GM18867 (cell line): ENCODE data around the gene MBNL2.
"Not testable (repeated sequence)": the region's sequence is repeated elsewhere in the genome, so short reads cannot be mapped to it uniquely, and the experiment has no call there.

Experiments used
- ATAC-seq: cut with Tn5 transposase; IDR thresholded peaks from one replicate; pipeline ENCODE4 v1.9.1; 2021; ENCODE audit warnings: mild to moderate bottlenecking, moderate library complexity; ENCODE audit not compliant: unreplicated experiment

MBNL2 gene

GRCh38 chr13:97207252-97207651 lies 14.9 kb upstream of the MBNL2 start:
- ATAC-seq = not testable (repeated sequence)

- no peak for ATAC-seq
Measured at GRCh38 chr13:97211300-97211699, 10.8 kb upstream of the MBNL2 start.

GRCh38 chr13:97212004-97212403 lies 10.1 kb upstream of the MBNL2 start:
- ATAC-seq = no peak

DNA sequence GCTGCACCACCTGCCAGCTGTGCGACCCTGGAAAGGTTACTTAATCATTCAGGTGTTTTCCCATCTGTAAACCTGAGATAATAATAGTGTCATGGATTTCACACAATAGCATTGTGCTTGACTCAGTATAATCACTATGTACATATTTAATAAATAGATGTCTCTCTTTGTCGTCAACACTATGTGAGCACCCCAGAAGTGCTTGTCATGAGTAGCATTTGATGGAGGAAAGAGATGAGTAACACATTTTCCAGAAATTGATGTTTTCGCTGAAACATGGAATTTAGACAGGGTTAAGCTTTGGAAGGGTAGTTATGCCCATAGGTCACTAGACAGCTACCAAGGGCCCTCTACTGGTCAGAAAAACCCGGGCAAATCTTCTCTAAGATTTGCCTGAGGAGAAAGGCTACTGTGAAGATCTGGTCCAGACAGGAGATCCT lies 9.5 kb upstream of the MBNL2 start:
- peak; percentile 63 for ATAC-seq

GRCh38 chr13:97214921-97215320 lies 7.2 kb upstream of the MBNL2 start:
- peak; percentile 5 for ATAC-seq

DNA sequence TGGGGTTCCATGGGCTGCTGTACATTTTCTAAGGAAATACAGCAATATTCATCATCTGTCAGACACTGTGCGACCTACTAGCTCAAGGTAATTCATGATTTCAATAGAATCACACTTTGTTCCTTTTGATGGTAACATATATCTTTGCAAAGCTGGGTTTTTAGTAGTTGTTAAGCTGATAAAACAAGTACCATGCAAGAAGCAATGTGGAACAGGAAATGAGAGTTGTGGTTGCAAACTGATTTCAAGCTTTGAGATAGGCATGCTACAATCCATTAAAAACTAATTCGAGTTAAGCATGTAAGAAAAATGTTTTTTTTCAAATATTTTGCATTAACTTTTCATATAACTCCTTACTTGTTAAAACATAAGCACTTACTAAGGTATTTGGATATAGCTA lies 6.8 kb upstream of the MBNL2 start:
- peak; percentile 68 for ATAC-seq

GRCh38 chr13:97219226-97219625 lies 2.9 kb upstream of the MBNL2 start:
- no peak for ATAC-seq

GRCh38 chr13:97220151-97220900 lies 1.8 kb upstream of the MBNL2 start:
- ATAC-seq = no peak

DNA sequence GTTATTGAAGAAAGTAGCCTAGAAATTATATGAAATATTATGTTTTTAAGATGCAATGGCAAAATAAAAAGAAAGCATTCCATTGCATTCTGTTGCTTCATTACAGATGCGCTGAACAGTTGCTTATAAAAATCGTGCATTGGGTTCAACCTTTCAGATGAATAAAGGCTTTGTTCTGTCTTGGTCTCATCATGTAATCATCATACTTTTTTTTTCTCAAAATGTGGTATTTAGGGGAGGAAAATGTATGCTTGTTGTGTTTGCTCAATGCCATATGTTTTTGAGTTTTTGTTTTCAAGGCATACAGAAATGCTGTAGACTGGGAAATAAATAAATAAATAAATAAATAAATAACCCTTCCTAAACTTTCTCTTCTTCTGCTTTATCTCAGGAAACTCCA lies 1.1 kb upstream of the MBNL2 start:
- ATAC-seq = no peak

DNA sequence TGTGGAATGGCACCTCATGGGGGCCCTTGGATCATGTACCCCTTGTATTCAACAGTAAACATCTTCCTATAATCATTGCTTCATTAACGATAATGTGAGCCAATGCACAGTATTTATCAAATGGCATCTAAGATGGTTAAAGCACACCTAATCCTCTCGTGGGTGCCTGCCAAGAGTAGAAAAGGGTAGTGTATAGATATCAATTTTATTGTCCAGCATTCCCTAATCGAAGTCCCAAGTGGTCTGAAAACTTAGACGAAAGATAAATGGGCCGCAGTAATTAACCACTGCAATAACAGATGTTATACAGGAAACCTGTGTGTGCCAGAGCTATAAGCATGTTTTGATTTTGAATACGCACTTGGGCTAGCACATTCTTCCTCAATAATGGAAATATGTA lies 667 bp upstream of the MBNL2 start:
- no peak for ATAC-seq

DNA sequence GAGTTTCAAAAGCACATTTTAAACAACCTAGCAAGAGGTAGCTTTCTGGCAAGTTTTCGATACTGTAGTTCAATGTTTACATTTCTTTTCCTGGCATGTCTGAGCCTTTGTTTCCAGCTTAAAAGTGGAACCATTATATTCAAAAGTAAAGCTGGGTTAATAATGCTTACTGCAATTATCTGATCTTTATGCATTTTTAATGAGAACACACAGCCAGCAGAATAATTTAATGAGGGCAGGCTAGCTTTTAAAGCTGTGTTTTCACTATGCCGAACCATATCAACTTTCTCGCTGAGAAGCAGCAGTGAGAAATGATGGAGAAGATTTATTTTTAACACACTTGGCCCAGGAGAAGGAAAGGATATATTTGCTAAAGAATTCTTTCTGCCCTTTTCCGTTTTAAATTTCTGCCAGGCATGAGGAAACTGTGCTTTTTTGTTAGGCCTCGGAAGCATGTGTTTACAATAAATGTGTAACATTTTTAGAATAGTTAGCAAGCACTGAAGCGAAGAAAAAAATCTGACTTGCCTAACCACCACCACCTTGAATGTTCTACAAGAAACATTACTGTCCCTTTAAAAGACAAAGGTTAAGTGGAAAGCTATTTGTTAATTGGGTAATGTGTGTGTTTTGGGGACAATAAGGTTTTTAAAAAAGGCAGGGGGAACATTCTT lies 1.0 kb downstream of the MBNL2 start:
- peak; percentile 4 for ATAC-seq

- peak; percentile 18 for ATAC-seq
Measured at GRCh38 chr13:97223711-97224541, 1.8 kb downstream of the MBNL2 start.

DNA sequence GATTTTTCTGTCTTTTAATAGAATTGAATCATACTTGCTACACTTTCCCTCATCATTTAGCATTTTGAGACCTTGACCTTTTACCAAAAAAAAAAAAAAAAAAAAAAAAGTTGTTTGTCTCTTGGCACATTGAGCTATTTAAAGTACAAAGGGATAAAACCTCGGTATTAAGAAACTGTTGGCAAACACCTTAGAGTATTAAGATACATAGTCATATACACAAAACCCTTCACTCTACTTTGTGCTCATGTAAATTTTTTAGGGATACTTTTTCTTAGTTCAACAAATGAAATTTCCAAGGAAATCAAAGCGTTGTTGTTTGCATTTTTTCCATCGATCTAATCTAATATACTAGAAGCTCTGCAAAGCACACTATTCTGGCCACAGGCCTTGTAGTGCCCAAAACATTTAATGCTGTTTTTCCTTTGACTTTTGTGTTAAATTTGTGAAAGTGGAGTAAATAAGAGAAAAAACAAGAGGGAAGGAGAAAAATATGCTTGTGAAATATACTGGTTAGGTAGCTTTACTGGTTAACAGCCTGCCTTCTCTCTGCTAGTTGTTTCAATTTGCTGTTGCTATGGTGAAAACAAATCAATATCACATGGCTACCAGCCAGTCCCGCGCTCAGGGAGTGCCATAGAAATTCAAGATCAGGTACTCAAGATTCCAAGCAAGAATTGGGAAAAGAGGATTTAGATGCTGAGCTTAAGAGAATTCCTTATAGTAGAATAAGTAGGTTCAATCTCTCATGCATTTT lies 2.6 kb downstream of the MBNL2 start:
- ATAC-seq = no peak

DNA sequence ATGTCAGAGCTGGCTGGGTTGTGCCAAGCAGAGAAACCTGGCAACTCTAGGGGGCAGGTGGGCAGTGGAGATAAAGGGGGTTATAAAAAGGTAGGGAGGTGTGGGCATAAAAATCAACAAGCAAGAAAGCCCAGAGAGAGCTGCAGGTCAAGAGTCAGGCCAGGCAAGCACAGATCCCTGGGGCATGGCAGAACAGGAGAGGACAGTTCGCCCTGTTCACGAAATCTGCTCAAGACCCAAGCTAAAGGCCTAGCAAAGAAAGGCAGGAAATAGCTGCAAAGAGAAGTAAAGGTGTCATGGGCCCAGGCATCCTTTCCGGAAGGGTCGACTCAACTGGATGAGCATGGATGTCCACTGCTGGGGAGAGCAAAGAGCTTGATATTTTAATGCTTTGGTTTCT lies 3.4 kb downstream of the MBNL2 start:
- ATAC-seq = no peak

DNA sequence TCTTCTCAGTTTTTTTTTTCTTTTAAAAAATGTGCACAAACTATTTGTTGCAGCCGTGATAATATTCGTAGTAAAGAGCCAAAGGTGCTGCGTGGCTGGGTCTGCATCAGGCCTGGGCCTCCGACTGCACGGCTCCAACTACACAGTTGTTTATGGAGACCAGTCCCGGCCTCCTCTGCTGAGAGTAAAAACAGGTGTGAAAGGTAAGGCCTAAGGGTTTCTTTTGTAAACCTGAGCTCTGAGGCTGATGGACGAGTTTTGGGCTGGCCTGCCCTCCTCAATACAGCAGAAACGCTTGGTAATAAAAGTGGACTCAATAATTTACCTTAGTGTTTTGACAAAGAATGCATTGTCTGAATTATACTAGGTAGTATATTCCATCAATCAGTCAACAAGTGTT lies 3.9 kb downstream of the MBNL2 start:
- ATAC-seq = no peak

DNA sequence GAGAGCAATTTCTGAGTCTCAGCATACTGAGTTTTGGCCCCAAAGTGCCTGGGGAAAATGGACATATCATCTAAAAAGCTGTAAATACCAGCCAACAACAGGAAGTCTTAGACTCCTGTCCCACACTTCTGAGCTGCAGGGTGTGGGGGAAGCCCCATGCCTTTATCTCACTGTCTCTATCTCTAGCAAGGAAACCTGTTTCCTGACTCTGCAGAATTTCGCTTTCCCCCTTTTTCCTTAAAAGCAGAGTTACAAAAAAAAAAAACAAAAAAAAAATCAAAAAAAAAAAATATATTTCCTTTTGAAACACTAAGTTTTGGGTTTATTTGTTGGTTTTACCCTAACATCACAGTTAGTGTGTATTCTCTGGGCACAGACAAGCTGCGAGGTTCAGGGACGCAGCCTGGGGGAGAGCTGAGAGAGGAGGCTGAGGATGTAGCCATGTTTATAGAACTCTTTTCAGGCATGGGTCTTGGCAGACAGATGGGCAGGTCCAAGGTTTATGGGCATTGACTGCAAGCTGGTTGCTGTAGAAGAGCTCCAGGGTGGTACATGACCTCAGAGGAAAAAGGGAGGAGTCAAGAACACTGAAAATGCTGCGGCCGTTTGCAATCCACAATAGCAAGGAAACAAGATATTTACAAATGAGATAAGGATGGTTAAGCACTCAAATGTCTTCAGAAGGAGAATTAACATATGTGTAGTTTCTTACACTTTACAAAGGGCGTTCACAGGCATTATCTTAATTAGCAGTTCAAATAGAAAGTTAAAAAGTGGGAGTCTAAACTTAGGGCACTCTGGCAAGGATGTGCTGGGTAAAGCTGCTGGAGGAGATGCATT lies 4.9 kb downstream of the MBNL2 start:
- peak; percentile 35 for ATAC-seq

DNA sequence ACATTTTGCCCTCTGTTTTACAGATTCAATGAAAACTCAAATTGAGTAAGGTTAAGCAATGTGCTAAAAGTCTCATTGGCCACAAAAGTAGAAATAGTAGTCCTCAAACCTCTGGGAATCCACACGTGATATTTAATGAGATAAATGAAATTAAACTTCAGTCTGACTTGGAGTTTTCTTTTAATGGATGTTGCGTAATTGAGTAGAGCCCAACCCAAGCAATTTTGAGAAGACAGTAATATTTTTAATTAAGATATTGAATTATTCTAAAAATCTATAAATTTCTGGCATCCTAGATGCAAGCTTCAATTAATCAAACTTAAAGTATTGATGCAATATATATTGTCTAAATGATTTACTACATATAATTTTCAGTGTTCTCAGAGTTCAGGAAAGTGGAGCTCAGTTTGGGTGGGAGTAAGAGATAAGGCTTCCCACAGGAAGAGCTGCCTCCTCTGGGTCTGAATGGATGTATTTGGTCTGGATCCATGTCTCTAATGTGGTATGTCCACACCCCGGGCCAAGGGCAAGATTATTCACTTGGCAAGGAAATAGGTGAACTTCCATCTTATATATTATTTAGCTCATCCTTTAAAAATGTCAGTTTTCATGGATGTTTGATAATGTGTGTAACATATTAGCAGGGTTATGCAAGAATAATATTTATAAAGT lies 6.9 kb downstream of the MBNL2 start:
- ATAC-seq = no peak

DNA sequence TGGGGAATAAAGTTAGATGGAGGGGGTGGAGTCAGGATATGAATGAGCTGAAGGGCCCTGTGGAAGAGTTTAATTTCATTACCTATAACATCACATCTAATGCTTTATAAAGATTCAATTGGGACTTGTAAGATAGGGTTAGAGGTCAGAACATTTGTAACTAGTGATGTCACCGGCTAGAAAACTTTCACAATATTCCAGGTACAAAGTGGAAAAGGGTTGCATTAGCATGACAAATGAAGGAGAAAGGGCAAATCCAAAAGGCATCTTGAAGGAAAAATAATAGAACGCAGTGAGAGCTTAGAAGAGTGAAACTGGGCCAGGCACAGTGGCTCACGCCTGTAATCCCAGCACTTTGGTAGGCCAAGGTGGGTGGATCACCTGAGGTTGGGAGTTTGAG lies 7.6 kb downstream of the MBNL2 start:
- ATAC-seq = no peak

GRCh38 chr13:97231118-97231828 lies 9.1 kb downstream of the MBNL2 start:
- no peak for ATAC-seq
